Heart left ventricle (tissue), 16 donors: ENCODE measurements around the gene STK32C. TPM values are rescaled to one million over a fixed set of nuclear protein-coding genes. Genes with fewer than 3 reads are reported as not detected.

Source experiments
- ATAC-seq, 4 donors: fragments of 200-7000 bp; cut with Tn5 transposase; one replicate each; pipeline ENCODE4 v1.9.1; 2020 to 2022; ENCODE audit warnings: moderate library complexity in 4 of 4, mild to moderate bottlenecking in 3 of 4, moderate number of reproducible peaks in 1 of 4
- DNase-seq, 5 donors: peaks; one replicate each; pipeline ENCODE4 v3.0.0-alpha.2; 2020
- H3K27ac ChIP-seq, 12 donors: fragments of 200-600 bp; sonication (generic) in 4 of 12; one replicate each; pipeline versions ENCODE4 v1.5.0 to v1.8.0; 2016 to 2022; ENCODE audit warnings: mild to moderate bottlenecking in 2 of 12
- H3K27me3 ChIP-seq, 9 donors: fragments of 200-600 bp; sonication (generic) in 2 of 9; one replicate each; pipeline versions ENCODE4 v1.5.1 to v1.8.0; 2016 to 2022; ENCODE audit warnings: mild to moderate bottlenecking in 3 of 9
- H3K36me3 ChIP-seq, 9 donors: fragments of 200-600 bp; sonication (generic) in 2 of 9; one replicate each; pipeline versions ENCODE4 v1.5.0 to v1.8.0; 2018 to 2022; ENCODE audit warnings: mild to moderate bottlenecking in 2 of 9
- H3K4me1 ChIP-seq, 12 donors: fragments of 200-600 bp; sonication (generic) in 4 of 12; one replicate each; pipeline versions ENCODE4 v1.5.0 to v1.8.0; 2016 to 2022; ENCODE audit warnings: mild to moderate bottlenecking in 3 of 12
- H3K4me3 ChIP-seq, 12 donors: fragments of 200-600 bp; sonication (generic) in 4 of 12; one replicate each; pipeline versions ENCODE4 v1.5.0 to v1.8.0; 2017 to 2022; ENCODE audit warnings: mild to moderate bottlenecking in 9 of 12, moderate library complexity in 4 of 12
- H3K9me3 ChIP-seq, 12 donors: fragments of 200-600 bp; sonication (generic) in 4 of 12; one replicate each; pipeline versions ENCODE4 v1.5.0 to v1.8.0; 2016 to 2022; ENCODE audit warnings: mild to moderate bottlenecking in 1 of 12
- CTCF ChIP-seq, 12 donors: fragments of 200-600 bp; sonication (generic) in 4 of 12; IDR thresholded peaks; one replicate each; pipeline versions ENCODE4 v1.5.0 to v1.8.0; 2018 to 2022; ENCODE audit warnings: antibody characterized with exemption in 12 of 12, mild to moderate bottlenecking in 5 of 12
- POLR2A ChIP-seq, 2 donors: fragments of 450-650 bp; IDR thresholded peaks; one replicate each; pipeline ENCODE4 v1.6.1; 2017; ENCODE audit warnings: antibody characterized with exemption in 2 of 2, mild to moderate bottlenecking in 2 of 2, moderate library complexity in 2 of 2
- WGBS, 4 donors: extraction: QIAGEN DNeasy Blood & Tissue Kit in 2 of 4; methylation state at CpG; one replicate each; pipeline versions ENCODE4 v1.1.5 to v1.1.7; 2013 to 2018; 5-methylcytosine and 5-hydroxymethylcytosine counted together
- intact Hi-C, 10 donors: fragments of 100-400 bp; cut with DNase I; formaldehyde crosslinking; loops; one replicate each; pipeline versions ENCODE4 v1.11.1 to v1.14.2; 2022
- polyA plus RNA-seq, 2 donors: library from polyadenylated mRNA; stranded (reverse); fragments of 200-250 nt; gene quantifications; one replicate each; pipeline ENCODE4 v1.2.3, GENCODE V29; 2013
- total RNA-seq, 9 donors: library from RNA; depleted of rRNA in 2 of 9; stranded (reverse); fragments of >200 nt in 2 of 9; fragmentation: NEBNext Ultra II Directional in 3 of 9; extraction: Animal tissue kit (Norgen Biotek cat#: 25700) in 3 of 9; gene quantifications; one replicate each; pipeline versions ENCODE4 v1.1.0 to v1.2.4, GENCODE V29; 2016 to 2023
- donor health status: ischemic (EF 13 %, LVEDD 7.1; RV severe dilation, severe dysfunction).
- donor health status: healthy with polysubstance abuse.
- donor health status: DM: no; HTN: yes; CAD: no.
- donor health status: DM: no; HTN: no; CAD: no.
- donor health status: ischemic (EF 25% LVEDD 6.9; RV normal size, moderate dysfunction).
- donor health status: ischemic (EF 25% LVEDD 5.7; RV mildly dilated, moderate dysfunction).
- donor health status: healthy.
- donor health status: DM: yes; HTN: yes; CAD: no.
- donor health status: ischemic (EF 35%, LVEDD 5.7; RV mildly dilated, moderate dysfunction).
- donor health status: nonischemic (EF 11% LVEDD 7.7; RV severe dilation, severe dysfunction).
- donor health status: DM: yes; HTN: yes; CAD: no.
- donor health status: PGD.
- donor health status: ischemic (EF 29% LVEDD 5.4; RV normal size, mild dysfunction).
- donor health status: nonischemic (EF 23%, LVEDD 6.1; RV moderate dilation, normal function).

STK32C gene
- total and polyA plus RNA-seq, 11 donors = 3.8 to 9.8 (median 6.2) TPM

GRCh38 chr10:132205650-132206376 is 101.9 kb downstream of the STK32C start:
- Histone ChIP-seq H3K27me3 (no peaks in the 10 kb centered on the region), H3K27ac (peak overlapping the region in 3 of 12 donors; percentile 25 to 50 (median 46)), H3K4me3 (no peak overlapping the region), H3K9me3 (no peaks in the 10 kb centered on the region), H3K4me1 (peaks cover 0 to 17% (median 1%) of the 10 kb centered on the region in 12 donors), H3K36me3 (peaks cover 0 to 7% (median 0%) of the 10 kb centered on the region in 9 donors)
- WGBS, 4 donors = 66 to 81% (median 77%) methylated on average over 13 to 37 of the region's 37 CpGs
- no peak for TF ChIP-seq POLR2A (IDR thresholded peaks at IDR 0.05)
- no peak for TF ChIP-seq CTCF (IDR thresholded peaks at IDR 0.05)
- ATAC-seq (peak in 3 of 4 donors; percentile 15 to 32 (median 17)), DNase-seq (peak in 3 of 5 donors; percentile 48 to 60 (median 59))
- intact Hi-C loops = no loop called here

- TF ChIP-seq CTCF (IDR thresholded peaks at IDR 0.05) (no peak), POLR2A (IDR thresholded peaks at IDR 0.05) (no peak)
- DNase-seq = peak in 3 of 5 donors; percentile 21 to 52 (median 33)
- intact Hi-C loops = no loop called here
- no peak for ATAC-seq
- WGBS, 4 donors = 85 to 88% (median 87%) methylated on average over 26 to 28 of the region's 28 CpGs
- Histone ChIP-seq H3K9me3 (no peaks in the 10 kb centered on the region), H3K4me1 (peaks cover 0 to 17% (median 1%) of the 10 kb centered on the region in 12 donors), H3K27ac (no peak overlapping the region), H3K27me3 (no peaks in the 10 kb centered on the region), H3K36me3 (peaks cover 0 to 8% (median 0%) of the 10 kb centered on the region in 9 donors), H3K4me3 (no peak overlapping the region)
Observed at GRCh38 chr10:132204781-132205473, 102.8 kb downstream of the STK32C start.

- Histone ChIP-seq H3K4me1 (peaks cover 0 to 17% (median 1%) of the 10 kb centered on the region in 12 donors), H3K36me3 (peaks cover 0 to 8% (median 0%) of the 10 kb centered on the region in 9 donors), H3K9me3 (no peaks in the 10 kb centered on the region), H3K4me3 (no peak overlapping the region), H3K27me3 (no peaks in the 10 kb centered on the region), H3K27ac (no peak overlapping the region)
- intact Hi-C loops = no loop called here
- DNase-seq (peak in 2 of 5 donors; percentile 19 to 57), ATAC-seq (no peak)
- WGBS, 4 donors = 78 to 84% (median 82%) methylated on average over 10 to 20 of the region's 20 CpGs
- TF ChIP-seq CTCF (IDR thresholded peaks at IDR 0.05) (no peak), POLR2A (IDR thresholded peaks at IDR 0.05) (no peak)
Observed at GRCh38 chr10:132204078-132204780, 103.5 kb downstream of the STK32C start.
